ENCODE results near the gene CEMIP2.

DNA sequence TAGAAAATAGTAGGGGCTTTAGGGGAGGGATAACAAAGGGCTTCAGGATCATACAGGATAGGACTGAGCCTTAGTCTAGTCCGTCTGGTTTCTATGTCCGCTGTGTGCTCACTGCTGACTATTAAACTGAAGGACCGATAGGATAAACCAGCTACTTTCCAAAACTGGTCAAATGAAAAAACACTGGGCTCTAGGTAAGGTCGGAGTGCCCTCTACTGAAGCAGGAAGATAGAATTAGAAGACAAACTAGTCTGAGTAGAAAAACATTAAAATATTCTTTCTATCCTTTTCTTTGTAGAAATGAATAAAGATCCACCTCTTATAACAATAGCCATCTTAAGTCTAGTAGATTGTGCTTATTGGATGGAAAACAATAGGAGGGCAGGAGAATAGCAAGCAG is 133.6 kb downstream of the CEMIP2 start:
- TF ChIP-seq SPI1 (IDR thresholded peaks at IDR 0.05; ENCODE audit: borderline replicate concordance, low read depth) (no peak), POLR2AphosphoS5 (IDR thresholded peaks at IDR 0.05; ENCODE audit: low read depth) (no peak), GABPA (IDR thresholded peaks at IDR 0.05; ENCODE audit: low read depth) (no peak)
- TF ChIP-seq, protein P1, sequence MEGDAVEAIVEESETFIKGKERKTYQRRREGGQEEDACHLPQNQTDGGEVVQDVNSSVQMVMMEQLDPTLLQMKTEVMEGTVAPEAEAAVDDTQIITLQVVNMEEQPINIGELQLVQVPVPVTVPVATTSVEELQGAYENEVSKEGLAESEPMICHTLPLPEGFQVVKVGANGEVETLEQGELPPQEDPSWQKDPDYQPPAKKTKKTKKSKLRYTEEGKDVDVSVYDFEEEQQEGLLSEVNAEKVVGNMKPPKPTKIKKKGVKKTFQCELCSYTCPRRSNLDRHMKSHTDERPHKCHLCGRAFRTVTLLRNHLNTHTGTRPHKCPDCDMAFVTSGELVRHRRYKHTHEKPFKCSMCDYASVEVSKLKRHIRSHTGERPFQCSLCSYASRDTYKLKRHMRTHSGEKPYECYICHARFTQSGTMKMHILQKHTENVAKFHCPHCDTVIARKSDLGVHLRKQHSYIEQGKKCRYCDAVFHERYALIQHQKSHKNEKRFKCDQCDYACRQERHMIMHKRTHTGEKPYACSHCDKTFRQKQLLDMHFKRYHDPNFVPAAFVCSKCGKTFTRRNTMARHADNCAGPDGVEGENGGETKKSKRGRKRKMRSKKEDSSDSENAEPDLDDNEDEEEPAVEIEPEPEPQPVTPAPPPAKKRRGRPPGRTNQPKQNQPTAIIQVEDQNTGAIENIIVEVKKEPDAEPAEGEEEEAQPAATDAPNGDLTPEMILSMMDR (IDR thresholded peaks at IDR 0.05; ENCODE audit: insufficient read depth, low read length), result no peak
- TF ChIP-seq, protein P2, sequence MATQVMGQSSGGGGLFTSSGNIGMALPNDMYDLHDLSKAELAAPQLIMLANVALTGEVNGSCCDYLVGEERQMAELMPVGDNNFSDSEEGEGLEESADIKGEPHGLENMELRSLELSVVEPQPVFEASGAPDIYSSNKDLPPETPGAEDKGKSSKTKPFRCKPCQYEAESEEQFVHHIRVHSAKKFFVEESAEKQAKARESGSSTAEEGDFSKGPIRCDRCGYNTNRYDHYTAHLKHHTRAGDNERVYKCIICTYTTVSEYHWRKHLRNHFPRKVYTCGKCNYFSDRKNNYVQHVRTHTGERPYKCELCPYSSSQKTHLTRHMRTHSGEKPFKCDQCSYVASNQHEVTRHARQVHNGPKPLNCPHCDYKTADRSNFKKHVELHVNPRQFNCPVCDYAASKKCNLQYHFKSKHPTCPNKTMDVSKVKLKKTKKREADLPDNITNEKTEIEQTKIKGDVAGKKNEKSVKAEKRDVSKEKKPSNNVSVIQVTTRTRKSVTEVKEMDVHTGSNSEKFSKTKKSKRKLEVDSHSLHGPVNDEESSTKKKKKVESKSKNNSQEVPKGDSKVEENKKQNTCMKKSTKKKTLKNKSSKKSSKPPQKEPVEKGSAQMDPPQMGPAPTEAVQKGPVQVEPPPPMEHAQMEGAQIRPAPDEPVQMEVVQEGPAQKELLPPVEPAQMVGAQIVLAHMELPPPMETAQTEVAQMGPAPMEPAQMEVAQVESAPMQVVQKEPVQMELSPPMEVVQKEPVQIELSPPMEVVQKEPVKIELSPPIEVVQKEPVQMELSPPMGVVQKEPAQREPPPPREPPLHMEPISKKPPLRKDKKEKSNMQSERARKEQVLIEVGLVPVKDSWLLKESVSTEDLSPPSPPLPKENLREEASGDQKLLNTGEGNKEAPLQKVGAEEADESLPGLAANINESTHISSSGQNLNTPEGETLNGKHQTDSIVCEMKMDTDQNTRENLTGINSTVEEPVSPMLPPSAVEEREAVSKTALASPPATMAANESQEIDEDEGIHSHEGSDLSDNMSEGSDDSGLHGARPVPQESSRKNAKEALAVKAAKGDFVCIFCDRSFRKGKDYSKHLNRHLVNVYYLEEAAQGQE (IDR thresholded peaks at IDR 0.05; ENCODE audit: insufficient replicate concordance, low read depth), result no peak

Measured in HL-60 (cell line).